ENCODE measurements around the gene CXXC1. TPM values are rescaled to one million over a fixed set of nuclear protein-coding genes. Genes with fewer than 3 reads are reported as not detected.

Gene CXXC1
- total and polyA plus RNA-seq, 2 of the 8 experiments (the other 6 are each of a cell fraction or from before 2014, with no cell fraction given), result 73.3 to 136 TPM

DNA sequence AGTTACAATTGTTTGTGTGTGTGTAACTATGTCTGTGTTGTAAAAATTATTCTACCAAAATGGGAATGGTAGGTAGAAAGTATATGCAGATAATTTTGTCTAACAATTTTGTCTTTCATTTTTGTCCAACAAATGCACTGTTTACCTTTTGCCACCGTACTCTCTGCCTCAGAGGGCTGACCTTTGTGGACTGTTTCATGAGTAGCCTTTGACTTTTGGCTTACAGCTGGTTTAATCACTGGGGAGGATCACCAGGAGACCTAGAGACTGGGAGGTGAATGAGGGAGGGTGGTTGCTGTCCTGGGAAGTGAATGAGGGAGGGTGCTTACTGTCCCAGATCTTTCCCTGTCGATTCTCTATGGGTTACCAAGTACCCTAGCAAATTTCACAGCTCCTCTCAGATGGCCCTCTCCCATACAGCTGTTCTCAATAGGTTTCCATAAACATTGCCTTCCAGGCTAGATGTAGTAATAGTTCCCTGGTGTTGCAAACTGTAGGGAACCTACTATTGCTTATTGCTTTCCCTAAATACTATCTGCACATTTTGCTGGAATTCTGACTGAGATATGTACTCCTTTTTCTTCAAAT lies 26.5 kb upstream of the CXXC1 start:
- H2AK5ac ChIP-seq (ENCODE audit: low read depth, low read length), result no peak overlapping the region
- no peaks in the 10 kb centered on the region for H3K4me1 ChIP-seq (replicated peaks in 1 of 4; ENCODE audit: control insufficient read depth in 3 of 4, insufficient read depth in 4 of 4, low read length in 3 of 4)
- no peaks in the 10 kb centered on the region for H3K36me3 ChIP-seq (ENCODE audit: control insufficient read depth in 2 of 4, insufficient read depth in 4 of 4, low read length in 3 of 4)
- CTCF ChIA-PET (ENCODE audit: partially characterized antibody), result interaction anchor here (1.3 to 1.4 kb wide), 2 partner anchors 26 to 43 kb away, joined by 3 to 5 read pairs; no protein-coding TSS in a partner anchor
- no peak overlapping the region for H2BK15ac ChIP-seq (ENCODE audit: low read length)
- H3K79me1 ChIP-seq (ENCODE audit: low read depth, low read length), result no peaks in the 10 kb centered on the region
- no peak overlapping the region for H3K14ac ChIP-seq (ENCODE audit: insufficient read length)
- H3K23ac ChIP-seq (ENCODE audit: insufficient read length), result no peak overlapping the region
- no peaks in the 10 kb centered on the region for H3K79me2 ChIP-seq (ENCODE audit: control insufficient read depth in 1 of 2, insufficient read depth in 2 of 2, low read length in 2 of 2)
- H3K23me2 ChIP-seq (ENCODE audit: low read depth, low read length), result no peaks in the 10 kb centered on the region
- no peaks in the 10 kb centered on the region for H3K9me3 ChIP-seq (ENCODE audit: insufficient read depth in 2 of 2, low read depth in 1 of 2, low read length in 1 of 2)
- no peak overlapping the region for H2BK20ac ChIP-seq (ENCODE audit: low read length)
- DNase-seq (ENCODE audit: low read depth in 1 of 2, low spot score in 2 of 2) (no peak), FAIRE-seq (no peak)
- no peak overlapping the region for H4K91ac ChIP-seq (replicated peaks; ENCODE audit: insufficient read length, low read length)
- H4K20me1 ChIP-seq (replicated peaks in 1 of 2; ENCODE audit: control insufficient read depth in 1 of 2, insufficient read depth in 2 of 2, low read length in 2 of 2), result no peaks in the 10 kb centered on the region
- no peak overlapping the region for H4K8ac ChIP-seq (ENCODE audit: extremely low read depth, insufficient read depth, low read length)
- no peaks in the 10 kb centered on the region; a peak in 1 of 7 replicates for H3K27me3 ChIP-seq (replicated peaks in 1 of 4; ENCODE audit: control insufficient read depth in 3 of 4, extremely low read depth in 1 of 4, insufficient read depth in 3 of 4, low read length in 3 of 4)
- no peak overlapping the region for H3K27ac ChIP-seq (ENCODE audit: low read depth, low read length)
- H3K4ac ChIP-seq (replicated peaks; ENCODE audit: insufficient read length, low read depth, low read length), result no peak overlapping the region
- no peak overlapping the region for H2BK120ac ChIP-seq (replicated peaks; ENCODE audit: low read depth, low read length)
- no peak overlapping the region for H3K18ac ChIP-seq (ENCODE audit: extremely low read depth, low read length)
- 86% methylated on average over 2 of the region's 2 CpGs; no CpG with 5 or more reads in 1 of the 2 experiments for WGBS, 2 experiments (ENCODE audit: extremely low coverage in 1 of 2, insufficient coverage in 1 of 2, insufficient read length in 1 of 2, insufficient replicate concordance in 2 of 2, low coverage in 1 of 2, low lambda C conversion rate in 2 of 2, missing lambda C conversion rate in 1 of 2)
- H2BK12ac ChIP-seq (ENCODE audit: low read depth, low read length), result no peak overlapping the region
- H2BK5ac ChIP-seq (ENCODE audit: low read depth, low read length), result no peak overlapping the region
- POLR2A ChIA-PET (ENCODE audit: partially characterized antibody), result no interaction called here
- no peak overlapping the region for H4K5ac ChIP-seq (ENCODE audit: insufficient read length, low read depth, low read length)
- no peak overlapping the region for H2AFZ ChIP-seq (ENCODE audit: low read length)
- no peak overlapping the region for H3K4me3 ChIP-seq (ENCODE audit: extremely low read depth in 1 of 4, insufficient read depth in 2 of 4, low read depth in 3 of 4, low read length in 4 of 4)
- no peak overlapping the region for H3K4me2 ChIP-seq (ENCODE audit: insufficient read depth in 1 of 2, low read depth in 2 of 2, low read length in 2 of 2)
- H3K56ac ChIP-seq (replicated peaks; ENCODE audit: insufficient read length, low read depth, low read length), result no peak overlapping the region
- H3K9ac ChIP-seq (replicated peaks in 1 of 4; ENCODE audit: extremely low read depth in 1 of 4, low read depth in 3 of 4, low read length in 3 of 4), result no peak overlapping the region
- TF ChIP-seq, protein P1, sequence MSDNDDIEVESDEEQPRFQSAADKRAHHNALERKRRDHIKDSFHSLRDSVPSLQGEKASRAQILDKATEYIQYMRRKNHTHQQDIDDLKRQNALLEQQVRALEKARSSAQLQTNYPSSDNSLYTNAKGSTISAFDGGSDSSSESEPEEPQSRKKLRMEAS (IDR thresholded peaks at IDR 0.05), result no peak
- no peak for TF ChIP-seq TAF7 (optimal IDR thresholded peaks at IDR 0.05; ENCODE audit: borderline replicate concordance, low read depth, low read length)
- TF ChIP-seq, protein P2, sequence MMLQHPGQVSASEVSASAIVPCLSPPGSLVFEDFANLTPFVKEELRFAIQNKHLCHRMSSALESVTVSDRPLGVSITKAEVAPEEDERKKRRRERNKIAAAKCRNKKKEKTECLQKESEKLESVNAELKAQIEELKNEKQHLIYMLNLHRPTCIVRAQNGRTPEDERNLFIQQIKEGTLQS (IDR thresholded peaks at IDR 0.05; ENCODE audit: insufficient read depth, low read depth, low read length), result no peak
- no peak for TF ChIP-seq RBBP5 (IDR thresholded peaks at IDR 0.05; ENCODE audit: borderline replicate concordance, low read depth, low read length)
- TF ChIP-seq SP4 (IDR thresholded peaks at IDR 0.05; ENCODE audit: low read length), result no peak
- no peak for TF ChIP-seq BACH1 (IDR thresholded peaks at IDR 0.05; ENCODE audit: low read length)
- no peak for TF ChIP-seq ZNF274 (IDR thresholded peaks at IDR 0.05; ENCODE audit: borderline replicate concordance, extremely low read depth, low read length)
- no peak for TF ChIP-seq SIN3A (conservative IDR thresholded peaks at IDR 0.05 in 1 of 2, IDR thresholded peaks at IDR 0.05 in 1 of 2; ENCODE audit: low read depth in 1 of 2, low read length in 2 of 2)
- TF ChIP-seq TAF1 (IDR thresholded peaks at IDR 0.05; ENCODE audit: low read depth, low read length), result no peak
- TF ChIP-seq HDAC2 (IDR thresholded peaks at IDR 0.05; ENCODE audit: borderline replicate concordance in 1 of 2, low read depth in 2 of 2, low read length in 2 of 2), result no peak
- no peak for TF ChIP-seq SIX5 (IDR thresholded peaks at IDR 0.05; ENCODE audit: low read depth, low read length)
- TF ChIP-seq JUN (IDR thresholded peaks at IDR 0.05; ENCODE audit: low read depth, low read length), result no peak
- no peak for TF ChIP-seq YY1 (IDR thresholded peaks at IDR 0.05; ENCODE audit: low read depth, low read length)

Measured in H1 (cell line).